DOHH2 (cell line): ENCODE measurements around the gene SORT1.

Experiments used
- EZH2phosphoT487 ChIP-seq: fragments of 200-600 bp; sonication (generic); IDR thresholded peaks from 2 replicates; pipeline ENCODE4 v1.6.1; 2017; ENCODE audit warnings: borderline replicate concordance, mild to moderate bottlenecking, antibody characterized with exemption, low read length, moderate library complexity, mixed read lengths
- TF ChIP-seq, protein P1 (sequence below): fragments of 200-600 bp; sonication (generic); IDR thresholded peaks from one replicate; pipeline ENCODE4 v1.5.1; 2014; ENCODE audit warnings: antibody characterized with exemption, mild to moderate bottlenecking, low read depth, low read length; ENCODE audit not compliant: poor library complexity, severe bottlenecking

DNA sequence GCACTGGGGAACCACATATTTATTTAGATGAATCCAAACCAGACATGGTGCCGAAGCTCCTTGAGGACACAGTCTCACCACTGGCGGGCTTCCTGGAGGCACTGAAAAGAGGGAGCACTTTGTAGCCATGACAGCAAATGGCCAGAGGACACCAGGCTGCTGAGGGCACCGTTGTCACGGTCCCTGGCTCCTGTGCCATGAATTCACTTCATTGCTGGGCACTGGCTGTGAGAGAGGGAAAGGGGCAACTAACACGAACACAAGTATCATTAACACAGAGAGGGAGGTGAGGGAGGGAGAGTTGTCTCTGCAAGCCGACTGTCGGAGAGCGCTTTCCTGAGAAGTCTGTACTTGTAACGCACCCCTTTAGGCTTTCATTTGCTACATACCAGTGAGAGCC, 105.4 kb downstream of the SORT1 start:
- TF ChIP-seq, protein P1, sequence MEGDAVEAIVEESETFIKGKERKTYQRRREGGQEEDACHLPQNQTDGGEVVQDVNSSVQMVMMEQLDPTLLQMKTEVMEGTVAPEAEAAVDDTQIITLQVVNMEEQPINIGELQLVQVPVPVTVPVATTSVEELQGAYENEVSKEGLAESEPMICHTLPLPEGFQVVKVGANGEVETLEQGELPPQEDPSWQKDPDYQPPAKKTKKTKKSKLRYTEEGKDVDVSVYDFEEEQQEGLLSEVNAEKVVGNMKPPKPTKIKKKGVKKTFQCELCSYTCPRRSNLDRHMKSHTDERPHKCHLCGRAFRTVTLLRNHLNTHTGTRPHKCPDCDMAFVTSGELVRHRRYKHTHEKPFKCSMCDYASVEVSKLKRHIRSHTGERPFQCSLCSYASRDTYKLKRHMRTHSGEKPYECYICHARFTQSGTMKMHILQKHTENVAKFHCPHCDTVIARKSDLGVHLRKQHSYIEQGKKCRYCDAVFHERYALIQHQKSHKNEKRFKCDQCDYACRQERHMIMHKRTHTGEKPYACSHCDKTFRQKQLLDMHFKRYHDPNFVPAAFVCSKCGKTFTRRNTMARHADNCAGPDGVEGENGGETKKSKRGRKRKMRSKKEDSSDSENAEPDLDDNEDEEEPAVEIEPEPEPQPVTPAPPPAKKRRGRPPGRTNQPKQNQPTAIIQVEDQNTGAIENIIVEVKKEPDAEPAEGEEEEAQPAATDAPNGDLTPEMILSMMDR: no peak
- TF ChIP-seq EZH2phosphoT487: no peak
